ENCODE results near the gene ADIPOR2. TPM values are rescaled to one million over a fixed set of nuclear protein-coding genes. Genes with fewer than 3 reads are reported as not detected.

Gene ADIPOR2
- total RNA-seq, 1 experiment from 2014 or later = 84.0 TPM

- Histone ChIP-seq H3K27ac (ENCODE audit: low read depth, low read length, poor library complexity, severe bottlenecking) (no peak overlapping the region), H3K4me3 (ENCODE audit: low read depth, low read length, poor library complexity, severe bottlenecking) (no peak overlapping the region), H3K27me3 (replicated peaks; ENCODE audit: insufficient read depth, low read depth, low read length, poor library complexity) (no peaks in the 10 kb centered on the region), H3K36me3 (ENCODE audit: insufficient read depth, low read length, poor library complexity, severe bottlenecking) (no peaks in the 10 kb centered on the region), H3K4me1 (ENCODE audit: insufficient read depth, low read length, poor library complexity, severe bottlenecking) (no peaks in the 10 kb centered on the region), H3K9me3 (ENCODE audit: low read depth, low read length, poor library complexity, severe bottlenecking) (no peaks in the 10 kb centered on the region)
- no peak for DNase-seq (ENCODE audit: low spot score)
- intact Hi-C loops (cut with micrococcal nuclease; ENCODE audit: unreplicated experiment) = no loop called here
- TF ChIP-seq CTCF (conservative IDR thresholded peaks at IDR 0.05; ENCODE audit: low read depth, low read length) (no peak), EZH2 (IDR thresholded peaks at IDR 0.05; ENCODE audit: borderline replicate concordance, low read depth, low read length, poor library complexity, severe bottlenecking) (no peak)
- CTCF ChIA-PET = interaction anchor here (0.6 kb wide), 1 partner anchor 28 kb away, joined by 3 read pairs; no protein-coding TSS in a partner anchor
- POLR2A ChIA-PET (ENCODE audit: low non-redundant PET) = interaction anchor here (0.9 kb wide), 1 partner anchor 10 kb away, joined by 3 read pairs; no protein-coding TSS in a partner anchor
- BruUV-seq (replicated peaks) = no TSS peak
Observed at GRCh38 chr12:1680804-1681492, 9.9 kb upstream of the ADIPOR2 start.

- Histone ChIP-seq H3K9me3 (ENCODE audit: low read depth, low read length, poor library complexity, severe bottlenecking) (no peaks in the 10 kb centered on the region), H3K4me3 (ENCODE audit: low read depth, low read length, poor library complexity, severe bottlenecking) (no peak overlapping the region), H3K27ac (ENCODE audit: low read depth, low read length, poor library complexity, severe bottlenecking) (no peak overlapping the region), H3K4me1 (ENCODE audit: insufficient read depth, low read length, poor library complexity, severe bottlenecking) (no peaks in the 10 kb centered on the region), H3K36me3 (ENCODE audit: insufficient read depth, low read length, poor library complexity, severe bottlenecking) (no peaks in the 10 kb centered on the region), H3K27me3 (replicated peaks; ENCODE audit: insufficient read depth, low read depth, low read length, poor library complexity) (no peaks in the 10 kb centered on the region)
- TF ChIP-seq CTCF (conservative IDR thresholded peaks at IDR 0.05; ENCODE audit: low read depth, low read length) = no peak
- ChIA-PET POLR2A (ENCODE audit: low non-redundant PET) (interaction anchor here (0.9 kb wide), 1 partner anchor 10 kb away, joined by 3 read pairs; no protein-coding TSS in a partner anchor), CTCF (interaction anchor here (0.6 kb wide), 1 partner anchor 28 kb away, joined by 3 read pairs; no protein-coding TSS in a partner anchor)
- BruUV-seq (replicated peaks) = no TSS peak
- DNase-seq (ENCODE audit: low spot score) = no peak
- intact Hi-C loops (cut with micrococcal nuclease; ENCODE audit: unreplicated experiment) = no loop called here
Observed at GRCh38 chr12:1681493-1681807, 9.4 kb upstream of the ADIPOR2 start.

- DNase-seq (ENCODE audit: low spot score) = no peak
- ChIA-PET CTCF (no interaction called here), POLR2A (ENCODE audit: low non-redundant PET) (no interaction called here)
- no peak overlapping the region for H3K27ac ChIP-seq (ENCODE audit: low read depth, low read length, poor library complexity, severe bottlenecking)
- BruUV-seq (replicated peaks) = no TSS peak
- intact Hi-C loops (cut with micrococcal nuclease; ENCODE audit: unreplicated experiment) = no loop called here
- peaks cover 14% of the 10 kb centered on the region for H3K4me1 ChIP-seq (ENCODE audit: insufficient read depth, low read length, poor library complexity, severe bottlenecking)
- no peak overlapping the region for H3K4me3 ChIP-seq (ENCODE audit: low read depth, low read length, poor library complexity, severe bottlenecking)
- H3K36me3 ChIP-seq (ENCODE audit: insufficient read depth, low read length, poor library complexity, severe bottlenecking) = no peaks in the 10 kb centered on the region
- H3K9me3 ChIP-seq (ENCODE audit: low read depth, low read length, poor library complexity, severe bottlenecking) = no peaks in the 10 kb centered on the region
- no peak for TF ChIP-seq EZH2 (IDR thresholded peaks at IDR 0.05; ENCODE audit: borderline replicate concordance, low read depth, low read length, poor library complexity, severe bottlenecking)
- TF ChIP-seq CTCF (conservative IDR thresholded peaks at IDR 0.05; ENCODE audit: low read depth, low read length) = no peak
- no peaks in the 10 kb centered on the region for H3K27me3 ChIP-seq (replicated peaks; ENCODE audit: insufficient read depth, low read depth, low read length, poor library complexity)
Observed at GRCh38 chr12:1688086-1688710, 2.7 kb upstream of the ADIPOR2 start.

Measured in A673 (cell line).